GM23338 (cell line): ENCODE results near the gene TMCO5A.

ENCODE experiments used
- CREB1 ChIP-seq: fragments of 250-450 bp; sonication (Bioruptor Pico); IDR thresholded peaks from 2 replicates; pipeline ENCODE4 v1.5.0; 2020; ENCODE audit warnings: low read depth, mild to moderate bottlenecking, moderate library complexity
- CTCF ChIP-seq, 2 experiments: fragments of 200-600 bp in 1 of 2; sonication (generic) in 1 of 2; conservative IDR thresholded peaks; 2 replicates each; pipeline versions ENCODE4 v1.5.1 to v1.6.1; 2016 to 2017; ENCODE audit warnings: antibody characterized with exemption in 2 of 2, low read depth in 2 of 2, mild to moderate bottlenecking in 2 of 2, moderate library complexity in 1 of 2
- EZH2 ChIP-seq: fragments of 200-600 bp; sonication (generic); IDR thresholded peaks from one replicate; pipeline ENCODE4 v1.8.0; 2017; ENCODE audit warnings: antibody characterized with exemption, mild to moderate bottlenecking, low read depth; ENCODE audit not compliant: unreplicated experiment
- EZH2phosphoT487 ChIP-seq: fragments of 200-600 bp; sonication (generic); IDR thresholded peaks from one replicate; pipeline ENCODE4 v1.8.1; 2018; ENCODE audit warnings: antibody characterized with exemption; ENCODE audit not compliant: unreplicated experiment
- JUNB ChIP-seq: IDR thresholded peaks from one replicate; pipeline ENCODE4 v1.6.1; 2016; ENCODE audit warnings: antibody characterized with exemption; ENCODE audit not compliant: unreplicated experiment
- NANOG ChIP-seq: IDR thresholded peaks from 2 replicates; pipeline ENCODE4 v1.6.1; 2016; ENCODE audit warnings: antibody characterized with exemption, borderline replicate concordance
- POLR2AphosphoS5 ChIP-seq: IDR thresholded peaks from 2 replicates; pipeline ENCODE4 v1.6.1; 2016; ENCODE audit warnings: antibody characterized with exemption, low read depth
- STAT1 ChIP-seq: IDR thresholded peaks from one replicate; pipeline ENCODE4 v1.6.1; 2016; ENCODE audit warnings: antibody characterized with exemption; ENCODE audit not compliant: unreplicated experiment
- ZNF114 ChIP-seq: fragments of 250-450 bp; sonication (Bioruptor Pico); IDR thresholded peaks from 2 replicates; pipeline ENCODE4 v1.5.0; 2020; ENCODE audit warnings: mild to moderate bottlenecking, moderate library complexity
- ZNF331 ChIP-seq: fragments of 250-450 bp; sonication (Bioruptor Pico); IDR thresholded peaks from 2 replicates; pipeline ENCODE4 v1.5.0; 2020; ENCODE audit warnings: low read depth, mild to moderate bottlenecking, moderate library complexity
- ZNF462 ChIP-seq: fragments of 250-450 bp; sonication (Bioruptor Pico); IDR thresholded peaks from 2 replicates; pipeline ENCODE4 v1.5.0; 2020; ENCODE audit warnings: mild to moderate bottlenecking, moderate library complexity
- TF ChIP-seq, protein P1 (sequence below): IDR thresholded peaks from one replicate; pipeline ENCODE4 v1.6.1; 2018; ENCODE audit warnings: antibody characterized with exemption; ENCODE audit not compliant: unreplicated experiment
- TF ChIP-seq, protein P2 (sequence below): IDR thresholded peaks from 2 replicates; pipeline ENCODE4 v1.6.1; 2016; ENCODE audit warnings: antibody characterized with exemption

GRCh38 chr15:37891766-37892368 is 42.6 kb upstream of the TMCO5A start:
- no peak for TF ChIP-seq POLR2AphosphoS5
- TF ChIP-seq EZH2 = no peak
- TF ChIP-seq CTCF (conservative IDR thresholded peaks at IDR 0.05; ENCODE audit: low read depth in 2 of 2) = peak; percentile 79 to 82
- TF ChIP-seq EZH2phosphoT487 = no peak
- TF ChIP-seq, protein P1, sequence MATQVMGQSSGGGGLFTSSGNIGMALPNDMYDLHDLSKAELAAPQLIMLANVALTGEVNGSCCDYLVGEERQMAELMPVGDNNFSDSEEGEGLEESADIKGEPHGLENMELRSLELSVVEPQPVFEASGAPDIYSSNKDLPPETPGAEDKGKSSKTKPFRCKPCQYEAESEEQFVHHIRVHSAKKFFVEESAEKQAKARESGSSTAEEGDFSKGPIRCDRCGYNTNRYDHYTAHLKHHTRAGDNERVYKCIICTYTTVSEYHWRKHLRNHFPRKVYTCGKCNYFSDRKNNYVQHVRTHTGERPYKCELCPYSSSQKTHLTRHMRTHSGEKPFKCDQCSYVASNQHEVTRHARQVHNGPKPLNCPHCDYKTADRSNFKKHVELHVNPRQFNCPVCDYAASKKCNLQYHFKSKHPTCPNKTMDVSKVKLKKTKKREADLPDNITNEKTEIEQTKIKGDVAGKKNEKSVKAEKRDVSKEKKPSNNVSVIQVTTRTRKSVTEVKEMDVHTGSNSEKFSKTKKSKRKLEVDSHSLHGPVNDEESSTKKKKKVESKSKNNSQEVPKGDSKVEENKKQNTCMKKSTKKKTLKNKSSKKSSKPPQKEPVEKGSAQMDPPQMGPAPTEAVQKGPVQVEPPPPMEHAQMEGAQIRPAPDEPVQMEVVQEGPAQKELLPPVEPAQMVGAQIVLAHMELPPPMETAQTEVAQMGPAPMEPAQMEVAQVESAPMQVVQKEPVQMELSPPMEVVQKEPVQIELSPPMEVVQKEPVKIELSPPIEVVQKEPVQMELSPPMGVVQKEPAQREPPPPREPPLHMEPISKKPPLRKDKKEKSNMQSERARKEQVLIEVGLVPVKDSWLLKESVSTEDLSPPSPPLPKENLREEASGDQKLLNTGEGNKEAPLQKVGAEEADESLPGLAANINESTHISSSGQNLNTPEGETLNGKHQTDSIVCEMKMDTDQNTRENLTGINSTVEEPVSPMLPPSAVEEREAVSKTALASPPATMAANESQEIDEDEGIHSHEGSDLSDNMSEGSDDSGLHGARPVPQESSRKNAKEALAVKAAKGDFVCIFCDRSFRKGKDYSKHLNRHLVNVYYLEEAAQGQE = no peak
- TF ChIP-seq, protein P2, sequence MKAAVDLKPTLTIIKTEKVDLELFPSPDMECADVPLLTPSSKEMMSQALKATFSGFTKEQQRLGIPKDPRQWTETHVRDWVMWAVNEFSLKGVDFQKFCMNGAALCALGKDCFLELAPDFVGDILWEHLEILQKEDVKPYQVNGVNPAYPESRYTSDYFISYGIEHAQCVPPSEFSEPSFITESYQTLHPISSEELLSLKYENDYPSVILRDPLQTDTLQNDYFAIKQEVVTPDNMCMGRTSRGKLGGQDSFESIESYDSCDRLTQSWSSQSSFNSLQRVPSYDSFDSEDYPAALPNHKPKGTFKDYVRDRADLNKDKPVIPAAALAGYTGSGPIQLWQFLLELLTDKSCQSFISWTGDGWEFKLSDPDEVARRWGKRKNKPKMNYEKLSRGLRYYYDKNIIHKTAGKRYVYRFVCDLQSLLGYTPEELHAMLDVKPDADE = no peak
- TF ChIP-seq CREB1 (CRISPR knock-in tag) = no peak
- no peak for TF ChIP-seq ZNF331 (CRISPR knock-in tag)
- no peak for TF ChIP-seq JUNB
- no peak for TF ChIP-seq STAT1
- TF ChIP-seq ZNF114 (CRISPR knock-in tag) = no peak
- no peak for TF ChIP-seq NANOG
- TF ChIP-seq ZNF462 = no peak
